MM.1S (cell line): ENCODE data around the gene STYK1.
"Not testable (repeated sequence)": the region's sequence is repeated elsewhere in the genome, so short reads cannot be mapped to it uniquely, and the experiment has no call there.

Source experiments
- DNase-seq: peaks from one replicate; pipeline ENCODE4 v3.0.0-alpha.2; 2015
- H2AFZ ChIP-seq: fragments of 300-600 bp; sonication (generic); 2 replicates; pipeline ENCODE4 v1.6.0; 2016; ENCODE audit warnings: antibody characterized with exemption, low read length
- H3F3A ChIP-seq: fragments of 300-600 bp; sonication (generic); 2 replicates; pipeline ENCODE4 v1.6.1; 2016; ENCODE audit warnings: mild to moderate bottlenecking, antibody characterized with exemption, low read length, moderate library complexity, mixed read lengths; ENCODE audit not compliant: insufficient read depth
- H3K27ac ChIP-seq: fragments of 300-600 bp; sonication (generic); 2 replicates; pipeline ENCODE4 v1.5.1; 2016; ENCODE audit warnings: mild to moderate bottlenecking, low read length
- H3K27me3 ChIP-seq: fragments of 300-600 bp; sonication (generic); replicated peaks from 2 replicates; pipeline ENCODE4 v1.6.0; 2016; ENCODE audit warnings: low read length; ENCODE audit not compliant: insufficient read depth
- H3K36me3 ChIP-seq: fragments of 300-600 bp; sonication (generic); replicated peaks from 2 replicates; pipeline ENCODE4 v1.6.1; 2016; ENCODE audit warnings: mild to moderate bottlenecking, low read length, mixed read lengths; ENCODE audit not compliant: insufficient read depth
- H3K4me1 ChIP-seq: fragments of 300-600 bp; sonication (generic); 2 replicates; pipeline ENCODE4 v1.6.1; 2016; ENCODE audit warnings: low read length, mixed read lengths
- H3K4me2 ChIP-seq: fragments of 300-600 bp; sonication (generic); 2 replicates; pipeline ENCODE4 v1.6.0; 2016; ENCODE audit warnings: low read depth, low read length
- H3K4me3 ChIP-seq: fragments of 300-600 bp; sonication (generic); 2 replicates; pipeline ENCODE4 v1.5.1; 2016; ENCODE audit warnings: low read length, mixed read lengths
- H3K79me2 ChIP-seq: fragments of 300-600 bp; sonication (generic); 2 replicates; pipeline ENCODE4 v1.6.1; 2016; ENCODE audit warnings: mixed run types, low read length, mixed read lengths
- H3K9ac ChIP-seq: fragments of 300-600 bp; sonication (generic); 2 replicates; pipeline ENCODE4 v1.6.1; 2016; ENCODE audit warnings: low read length, mixed read lengths
- H3K9me2 ChIP-seq: fragments of 300-600 bp; sonication (generic); replicated peaks from 2 replicates; pipeline ENCODE4 v1.6.1; 2016; ENCODE audit warnings: mild to moderate bottlenecking, low read length, mixed read lengths; ENCODE audit not compliant: insufficient read depth
- H3K9me3 ChIP-seq: fragments of 300-600 bp; sonication (generic); replicated peaks from 2 replicates; pipeline ENCODE4 v1.6.1; 2016; ENCODE audit warnings: mild to moderate bottlenecking, low read length, mixed read lengths; ENCODE audit not compliant: insufficient read depth
- H4K20me1 ChIP-seq: fragments of 300-600 bp; sonication (generic); 2 replicates; pipeline ENCODE4 v1.6.1; 2016; ENCODE audit warnings: mild to moderate bottlenecking, low read length, moderate library complexity, mixed read lengths; ENCODE audit not compliant: insufficient read depth
- EZH2 ChIP-seq: fragments of 300-600 bp; sonication (generic); optimal IDR thresholded peaks from 2 replicates; pipeline ENCODE3; 2017; ENCODE audit warnings: low read depth, mild to moderate bottlenecking, antibody characterized with exemption, low read length, mixed read lengths
- EZH2phosphoT487 ChIP-seq: fragments of 300-600 bp; sonication (generic); IDR thresholded peaks from 2 replicates; pipeline ENCODE4 v1.6.1; 2018; ENCODE audit warnings: antibody characterized with exemption, low read length
- TF ChIP-seq, protein P1 (sequence below): fragments of 300-600 bp; sonication (generic); IDR thresholded peaks from 2 replicates; pipeline ENCODE4 v1.5.1; 2016; ENCODE audit warnings: antibody characterized with exemption, low read length, mixed read lengths

The STYK1 gene

GRCh38 chr12:10661338-10661737 is 12.5 kb downstream of the STYK1 start:
- Histone ChIP-seq H3K9me2 (no peaks in the 10 kb centered on the region), H3K9ac (no peak overlapping the region), H3K27ac (no peak overlapping the region), H3K9me3 (no peaks in the 10 kb centered on the region), H3F3A (no peaks in the 10 kb centered on the region), H3K4me1 (no peaks in the 10 kb centered on the region), H4K20me1 (no peaks in the 10 kb centered on the region), H3K79me2 (no peaks in the 10 kb centered on the region), H3K4me2 (no peak overlapping the region), H3K27me3 (no peaks in the 10 kb centered on the region), H3K36me3 (no peaks in the 10 kb centered on the region), H2AFZ (no peak overlapping the region), H3K4me3 (no peak overlapping the region)
- TF ChIP-seq EZH2phosphoT487 (no peak), EZH2 (no peak)
- TF ChIP-seq, protein P1, sequence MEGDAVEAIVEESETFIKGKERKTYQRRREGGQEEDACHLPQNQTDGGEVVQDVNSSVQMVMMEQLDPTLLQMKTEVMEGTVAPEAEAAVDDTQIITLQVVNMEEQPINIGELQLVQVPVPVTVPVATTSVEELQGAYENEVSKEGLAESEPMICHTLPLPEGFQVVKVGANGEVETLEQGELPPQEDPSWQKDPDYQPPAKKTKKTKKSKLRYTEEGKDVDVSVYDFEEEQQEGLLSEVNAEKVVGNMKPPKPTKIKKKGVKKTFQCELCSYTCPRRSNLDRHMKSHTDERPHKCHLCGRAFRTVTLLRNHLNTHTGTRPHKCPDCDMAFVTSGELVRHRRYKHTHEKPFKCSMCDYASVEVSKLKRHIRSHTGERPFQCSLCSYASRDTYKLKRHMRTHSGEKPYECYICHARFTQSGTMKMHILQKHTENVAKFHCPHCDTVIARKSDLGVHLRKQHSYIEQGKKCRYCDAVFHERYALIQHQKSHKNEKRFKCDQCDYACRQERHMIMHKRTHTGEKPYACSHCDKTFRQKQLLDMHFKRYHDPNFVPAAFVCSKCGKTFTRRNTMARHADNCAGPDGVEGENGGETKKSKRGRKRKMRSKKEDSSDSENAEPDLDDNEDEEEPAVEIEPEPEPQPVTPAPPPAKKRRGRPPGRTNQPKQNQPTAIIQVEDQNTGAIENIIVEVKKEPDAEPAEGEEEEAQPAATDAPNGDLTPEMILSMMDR: no peak
- no peak for DNase-seq

- no peaks in the 10 kb centered on the region for H3K79me2 ChIP-seq
- no peaks in the 10 kb centered on the region for H4K20me1 ChIP-seq
- H3K9me2 ChIP-seq: no peaks in the 10 kb centered on the region
- H3K4me3 ChIP-seq: no peak overlapping the region
- H3K9ac ChIP-seq: no peak overlapping the region
- H3K4me2 ChIP-seq: no peak overlapping the region
- TF ChIP-seq EZH2: no peak
- no peaks in the 10 kb centered on the region for H3K27me3 ChIP-seq
- H3K36me3 ChIP-seq: no peaks in the 10 kb centered on the region
- no peaks in the 10 kb centered on the region for H3K9me3 ChIP-seq
- H3K27ac ChIP-seq: no peak overlapping the region
- DNase-seq: no peak
- H3F3A ChIP-seq: no peaks in the 10 kb centered on the region
- H3K4me1 ChIP-seq: no peaks in the 10 kb centered on the region
- no peak overlapping the region for H2AFZ ChIP-seq
Measured at GRCh38 chr12:10654003-10654402, 19.8 kb downstream of the STYK1 start.

DNA sequence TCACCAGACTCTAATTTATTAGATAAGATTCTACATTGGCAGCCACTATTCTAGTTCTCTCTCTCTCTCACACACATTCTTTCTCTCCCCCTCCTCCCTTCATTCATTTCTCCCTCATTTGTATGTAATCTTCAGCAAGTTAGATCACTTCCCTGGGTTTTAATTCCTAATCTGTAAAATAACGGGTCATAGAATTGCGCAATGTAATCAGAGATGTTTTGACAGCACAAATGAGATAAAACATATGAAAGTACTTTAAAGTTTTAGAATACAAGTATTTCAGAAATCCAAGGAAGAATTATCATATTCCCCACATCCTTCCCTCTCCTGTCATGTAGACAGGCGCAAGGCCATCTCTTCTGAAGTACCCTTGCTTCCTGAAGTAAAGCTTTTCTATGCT is 21.7 kb downstream of the STYK1 start:
- DNase-seq: no peak
- H3K36me3 ChIP-seq: no peaks in the 10 kb centered on the region
- H3K9ac ChIP-seq: no peak overlapping the region
- H3K4me1 ChIP-seq: no peaks in the 10 kb centered on the region
- no peaks in the 10 kb centered on the region for H3K79me2 ChIP-seq
- H3K27me3 ChIP-seq: no peaks in the 10 kb centered on the region
- no peaks in the 10 kb centered on the region for H3K9me2 ChIP-seq
- no peak for TF ChIP-seq EZH2
- no peak for TF ChIP-seq EZH2phosphoT487
- TF ChIP-seq, protein P1: no peak
- no peaks in the 10 kb centered on the region for H4K20me1 ChIP-seq
- H3K4me3 ChIP-seq: no peak overlapping the region
- H3K9me3 ChIP-seq: no peaks in the 10 kb centered on the region
- no peak overlapping the region for H2AFZ ChIP-seq
- no peak overlapping the region for H3K4me2 ChIP-seq
- no peaks in the 10 kb centered on the region for H3F3A ChIP-seq
- H3K27ac ChIP-seq: no peak overlapping the region

DNA sequence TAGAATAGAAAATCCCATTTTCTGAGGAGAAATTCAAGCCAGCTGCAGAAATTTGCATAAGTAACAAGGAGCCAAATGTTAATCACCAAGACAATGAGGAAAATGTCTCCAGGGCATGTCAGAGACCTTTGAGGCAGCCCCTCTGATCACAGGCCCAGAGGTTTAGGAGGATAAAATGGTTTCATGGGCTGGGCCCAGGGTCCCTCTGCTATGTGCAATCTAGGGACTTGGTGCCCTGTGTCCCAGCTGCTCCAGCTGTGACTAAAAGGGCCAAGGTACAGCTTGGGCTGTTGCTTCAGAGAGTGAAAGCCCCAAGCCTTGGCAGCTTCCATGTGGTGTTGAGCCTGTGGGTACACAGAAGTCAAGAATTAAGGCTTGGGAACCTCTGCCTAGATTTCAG is 27.3 kb downstream of the STYK1 start:
- not testable (repeated sequence) for H3K4me3 ChIP-seq, H2AFZ ChIP-seq, H3K4me1 ChIP-seq, H3K36me3 ChIP-seq, H3K27me3 ChIP-seq, H3K4me2 ChIP-seq, H3K9ac ChIP-seq, H3F3A ChIP-seq, H3K9me2 ChIP-seq, H3K9me3 ChIP-seq, H3K79me2 ChIP-seq, H4K20me1 ChIP-seq, DNase-seq, H3K27ac ChIP-seq
